Measurements from ENCODE around the gene RBM41.

DNA sequence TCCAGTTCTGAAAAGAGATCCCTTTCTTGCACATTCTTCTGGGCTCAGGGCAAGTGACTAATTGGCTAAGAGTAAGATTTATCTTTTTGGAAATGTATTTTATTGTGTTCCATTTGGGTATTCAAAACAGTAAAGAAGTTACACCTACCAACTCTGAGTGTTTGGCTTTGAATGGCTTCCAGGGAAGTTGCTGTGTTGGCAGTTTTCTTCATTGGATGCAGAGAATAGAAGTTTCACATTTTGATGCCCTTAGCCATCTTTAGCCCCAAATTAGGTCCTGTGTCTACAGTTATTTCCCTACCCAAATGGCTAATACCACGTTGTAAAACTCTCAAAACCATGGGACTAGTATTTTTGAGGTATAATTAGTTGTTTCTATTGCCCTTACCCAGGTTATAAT is 88.9 kb downstream of the RBM41 start:
- TF ChIP-seq, protein P1, sequence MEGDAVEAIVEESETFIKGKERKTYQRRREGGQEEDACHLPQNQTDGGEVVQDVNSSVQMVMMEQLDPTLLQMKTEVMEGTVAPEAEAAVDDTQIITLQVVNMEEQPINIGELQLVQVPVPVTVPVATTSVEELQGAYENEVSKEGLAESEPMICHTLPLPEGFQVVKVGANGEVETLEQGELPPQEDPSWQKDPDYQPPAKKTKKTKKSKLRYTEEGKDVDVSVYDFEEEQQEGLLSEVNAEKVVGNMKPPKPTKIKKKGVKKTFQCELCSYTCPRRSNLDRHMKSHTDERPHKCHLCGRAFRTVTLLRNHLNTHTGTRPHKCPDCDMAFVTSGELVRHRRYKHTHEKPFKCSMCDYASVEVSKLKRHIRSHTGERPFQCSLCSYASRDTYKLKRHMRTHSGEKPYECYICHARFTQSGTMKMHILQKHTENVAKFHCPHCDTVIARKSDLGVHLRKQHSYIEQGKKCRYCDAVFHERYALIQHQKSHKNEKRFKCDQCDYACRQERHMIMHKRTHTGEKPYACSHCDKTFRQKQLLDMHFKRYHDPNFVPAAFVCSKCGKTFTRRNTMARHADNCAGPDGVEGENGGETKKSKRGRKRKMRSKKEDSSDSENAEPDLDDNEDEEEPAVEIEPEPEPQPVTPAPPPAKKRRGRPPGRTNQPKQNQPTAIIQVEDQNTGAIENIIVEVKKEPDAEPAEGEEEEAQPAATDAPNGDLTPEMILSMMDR (IDR thresholded peaks at IDR 0.05 in 4 of 5, conservative IDR thresholded peaks at IDR 0.05 in 1 of 5), result no peak
- TF ChIP-seq POLR2A (IDR thresholded peaks at IDR 0.05), result no peak

Measured in gastrocnemius medialis (tissue), 4 donors.